GM12865 (cell line): ENCODE results near the gene DRAXIN.

Source experiments
- DNase-seq: peaks from one replicate; pipeline ENCODE4 v3.0.0; 2010; ENCODE audit warnings: low read depth
- H3K4me3 ChIP-seq: 2 replicates; pipeline ENCODE4 v1.5.1; 2011; ENCODE audit warnings: mild to moderate bottlenecking, low read depth, low read length, control low read depth
- CTCF ChIP-seq: IDR thresholded peaks from 2 replicates; pipeline ENCODE4 v1.5.1; 2011; ENCODE audit warnings: low read length, control low read depth, low read depth, inconsistent platforms; ENCODE audit not compliant: insufficient read depth; ENCODE audit errors: missing control alignments

The DRAXIN gene

GRCh38 chr1:11682799-11683198, 8.7 kb upstream of the DRAXIN start:
- no peak for TF ChIP-seq CTCF
- H3K4me3 ChIP-seq, result no peak overlapping the region
- DNase-seq, result no peak

GRCh38 chr1:11684070-11684469, 7.4 kb upstream of the DRAXIN start:
- TF ChIP-seq CTCF, result no peak
- no peak overlapping the region for H3K4me3 ChIP-seq

GRCh38 chr1:11685210-11685752, 6.2 kb upstream of the DRAXIN start:
- no peak for DNase-seq
- no peak overlapping the region for H3K4me3 ChIP-seq
- no peak for TF ChIP-seq CTCF

More at GRCh38 chr1:11684070-11684469, 7.4 kb upstream of the DRAXIN start:
- DNase-seq, result no peak

- no peak overlapping the region for H3K4me3 ChIP-seq
- TF ChIP-seq CTCF, result no peak
- DNase-seq, result no peak
Measured at GRCh38 chr1:11688506-11688905, 3.0 kb upstream of the DRAXIN start.

GRCh38 chr1:11690397-11691301, 861 bp upstream of the DRAXIN start:
- no peak overlapping the region for H3K4me3 ChIP-seq
- no peak for DNase-seq
- no peak for TF ChIP-seq CTCF

GRCh38 chr1:11691928-11692711, 610 bp downstream of the DRAXIN start:
- DNase-seq, result no peak
- H3K4me3 ChIP-seq, result no peak overlapping the region
- TF ChIP-seq CTCF, result no peak
